ENCODE data around the gene DGKG.

The DGKG gene

DNA sequence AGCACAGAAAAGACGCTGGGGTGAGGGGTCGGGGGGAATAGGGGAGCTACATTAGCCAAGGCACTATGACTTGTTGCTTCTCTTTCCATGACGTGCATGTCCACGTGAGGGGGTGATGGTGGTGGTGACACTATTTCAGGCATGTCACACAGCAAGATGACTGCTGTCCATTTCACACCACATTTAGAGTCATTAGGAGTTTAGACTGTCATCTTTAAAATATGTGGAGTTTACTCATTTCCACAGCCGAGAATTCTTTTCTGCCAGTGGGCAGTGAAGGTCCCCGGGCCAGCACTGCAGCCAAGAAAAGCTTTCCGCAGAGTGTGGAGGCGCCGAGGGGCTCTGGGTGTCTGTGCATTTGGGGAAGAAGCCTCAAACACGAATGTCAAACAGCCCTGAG lies 954 bp upstream of the DGKG start:
- Mint-ChIP-seq H3K27ac (no peak overlapping the region), H3K36me3 (ENCODE audit: low read depth) (no peaks in the 10 kb centered on the region), H3K4me1 (peaks cover 32% of the 10 kb centered on the region), H3K4me3 (peak overlapping the region; percentile 83), H3K9me3 (no peaks in the 10 kb centered on the region), H3K27me3 (ENCODE audit: low read depth, poor library complexity) (peaks cover 64% of the 10 kb centered on the region)
- TF ChIP-seq, protein P1, sequence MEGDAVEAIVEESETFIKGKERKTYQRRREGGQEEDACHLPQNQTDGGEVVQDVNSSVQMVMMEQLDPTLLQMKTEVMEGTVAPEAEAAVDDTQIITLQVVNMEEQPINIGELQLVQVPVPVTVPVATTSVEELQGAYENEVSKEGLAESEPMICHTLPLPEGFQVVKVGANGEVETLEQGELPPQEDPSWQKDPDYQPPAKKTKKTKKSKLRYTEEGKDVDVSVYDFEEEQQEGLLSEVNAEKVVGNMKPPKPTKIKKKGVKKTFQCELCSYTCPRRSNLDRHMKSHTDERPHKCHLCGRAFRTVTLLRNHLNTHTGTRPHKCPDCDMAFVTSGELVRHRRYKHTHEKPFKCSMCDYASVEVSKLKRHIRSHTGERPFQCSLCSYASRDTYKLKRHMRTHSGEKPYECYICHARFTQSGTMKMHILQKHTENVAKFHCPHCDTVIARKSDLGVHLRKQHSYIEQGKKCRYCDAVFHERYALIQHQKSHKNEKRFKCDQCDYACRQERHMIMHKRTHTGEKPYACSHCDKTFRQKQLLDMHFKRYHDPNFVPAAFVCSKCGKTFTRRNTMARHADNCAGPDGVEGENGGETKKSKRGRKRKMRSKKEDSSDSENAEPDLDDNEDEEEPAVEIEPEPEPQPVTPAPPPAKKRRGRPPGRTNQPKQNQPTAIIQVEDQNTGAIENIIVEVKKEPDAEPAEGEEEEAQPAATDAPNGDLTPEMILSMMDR (IDR thresholded peaks at IDR 0.05) = no peak
- no peak for DNase-seq

DNA sequence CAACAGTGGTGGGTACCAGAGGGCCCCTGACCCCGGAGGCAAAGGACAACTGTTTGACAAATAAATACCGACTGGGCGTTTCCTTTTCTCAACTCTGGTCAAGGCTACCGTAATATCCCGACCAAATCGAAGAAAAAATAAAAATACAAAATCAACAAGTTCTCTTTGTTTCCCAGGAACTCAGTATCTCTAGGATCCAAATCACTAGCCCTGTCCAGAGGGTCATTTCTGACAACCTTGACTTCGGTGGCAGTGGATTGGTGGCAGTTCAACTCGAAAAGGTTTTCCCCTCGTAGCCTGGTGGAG lies 456 bp upstream of the DGKG start:
- TF ChIP-seq, protein P1 (IDR thresholded peaks at IDR 0.05) = no peak
- H3K36me3 Mint-ChIP-seq (ENCODE audit: low read depth) = no peaks in the 10 kb centered on the region
- H3K27me3 Mint-ChIP-seq (ENCODE audit: low read depth, poor library complexity) = peaks cover 64% of the 10 kb centered on the region

DNA sequence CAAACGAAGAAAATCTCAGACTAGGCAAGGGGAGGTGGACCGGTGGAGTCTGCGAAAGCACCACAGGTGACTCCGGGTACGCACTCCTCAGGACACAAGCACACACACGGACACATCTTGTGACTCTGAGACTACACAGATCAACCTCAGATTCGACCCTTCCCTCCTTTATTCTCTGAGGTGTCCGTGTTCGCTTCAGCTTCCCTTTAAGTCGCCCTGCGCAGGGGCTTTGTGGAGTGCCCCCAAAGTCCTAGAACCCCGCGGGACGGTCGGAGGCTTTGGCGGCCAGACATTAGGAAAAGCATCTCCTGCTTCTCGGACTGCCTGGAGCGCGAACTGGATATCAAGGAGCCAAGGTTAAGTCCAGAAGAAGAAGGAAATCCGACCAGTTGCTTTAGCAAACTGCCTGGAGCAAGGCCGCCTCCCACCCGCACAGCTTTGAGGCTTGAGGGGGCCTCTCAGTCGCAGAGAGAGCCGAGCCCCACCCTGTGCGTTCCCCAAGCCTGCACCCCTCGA lies 730 bp downstream of the DGKG start:
- peaks cover 64% of the 10 kb centered on the region for H3K27me3 Mint-ChIP-seq (ENCODE audit: low read depth, poor library complexity)
- peak; percentile 3 for DNase-seq

More for the DNA sequence above, 456 bp upstream of the DGKG start:
- Mint-ChIP-seq H3K9me3 (no peaks in the 10 kb centered on the region), H3K4me3 (peak overlapping the region; percentile 83), H3K4me1 (peaks cover 27% of the 10 kb centered on the region), H3K27ac (no peak overlapping the region)
- DNase-seq = no peak

DNA sequence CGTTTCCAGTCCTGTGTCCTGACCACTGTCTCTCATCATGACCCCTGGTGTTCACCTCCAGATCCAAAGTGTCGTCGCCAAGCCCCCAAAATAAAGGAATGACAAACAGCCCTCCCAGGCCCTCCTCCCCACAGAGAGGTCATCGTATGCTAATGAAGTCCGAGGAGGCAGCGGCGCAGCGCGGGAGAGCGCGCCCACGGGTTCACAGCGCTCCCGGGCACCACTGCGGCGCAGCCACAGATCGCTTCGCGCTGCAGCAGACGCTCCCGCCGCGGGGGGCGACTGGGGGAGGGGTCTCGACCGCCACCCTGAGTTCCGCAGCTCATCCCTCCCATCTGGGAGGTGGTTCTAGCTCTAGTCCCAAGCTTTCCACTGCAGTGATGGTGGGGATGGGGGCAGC lies 1.3 kb downstream of the DGKG start:
- peak; percentile 68 for DNase-seq
- TF ChIP-seq, protein P1 (IDR thresholded peaks at IDR 0.05) = no peak
- Mint-ChIP-seq H3K36me3 (ENCODE audit: low read depth) (no peaks in the 10 kb centered on the region), H3K27ac (no peak overlapping the region), H3K4me3 (peak overlapping the region; percentile 80), H3K9me3 (no peaks in the 10 kb centered on the region), H3K27me3 (ENCODE audit: low read depth, poor library complexity) (peaks cover 64% of the 10 kb centered on the region), H3K4me1 (peaks cover 18% of the 10 kb centered on the region)

More for the DNA sequence above, 730 bp downstream of the DGKG start:
- H3K27ac Mint-ChIP-seq = no peak overlapping the region
- peak overlapping the region; percentile 80 for H3K4me3 Mint-ChIP-seq
- peaks cover 18% of the 10 kb centered on the region for H3K4me1 Mint-ChIP-seq
- H3K36me3 Mint-ChIP-seq (ENCODE audit: low read depth) = no peaks in the 10 kb centered on the region
- TF ChIP-seq, protein P1 (IDR thresholded peaks at IDR 0.05) = no peak
- no peaks in the 10 kb centered on the region for H3K9me3 Mint-ChIP-seq

DNA sequence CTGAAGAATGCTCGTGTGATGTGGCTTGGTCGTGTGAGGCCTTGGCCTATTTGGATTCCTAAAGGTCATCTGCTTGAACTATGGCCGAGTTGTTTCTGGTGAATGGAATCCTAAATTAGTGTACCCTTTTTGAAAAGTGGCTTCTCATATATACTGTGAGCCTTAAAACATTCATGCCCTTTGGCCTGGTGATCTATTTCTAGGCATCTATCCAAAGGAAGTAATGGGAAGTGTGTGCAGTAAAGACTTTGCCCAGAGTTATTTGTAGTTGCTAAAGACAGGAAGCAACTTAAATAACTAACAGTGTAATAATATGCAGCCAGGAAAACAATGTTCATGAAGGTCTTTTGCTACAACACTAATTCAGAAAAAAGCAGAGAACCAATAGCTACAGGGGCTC lies 3.0 kb downstream of the DGKG start:
- no peak for DNase-seq
- Mint-ChIP-seq H3K36me3 (ENCODE audit: low read depth) (no peaks in the 10 kb centered on the region), H3K9me3 (no peaks in the 10 kb centered on the region), H3K4me3 (no peak overlapping the region), H3K4me1 (peaks cover 18% of the 10 kb centered on the region), H3K27me3 (ENCODE audit: low read depth, poor library complexity) (peaks cover 60% of the 10 kb centered on the region), H3K27ac (no peak overlapping the region)
- TF ChIP-seq, protein P1 (IDR thresholded peaks at IDR 0.05) = no peak

DNA sequence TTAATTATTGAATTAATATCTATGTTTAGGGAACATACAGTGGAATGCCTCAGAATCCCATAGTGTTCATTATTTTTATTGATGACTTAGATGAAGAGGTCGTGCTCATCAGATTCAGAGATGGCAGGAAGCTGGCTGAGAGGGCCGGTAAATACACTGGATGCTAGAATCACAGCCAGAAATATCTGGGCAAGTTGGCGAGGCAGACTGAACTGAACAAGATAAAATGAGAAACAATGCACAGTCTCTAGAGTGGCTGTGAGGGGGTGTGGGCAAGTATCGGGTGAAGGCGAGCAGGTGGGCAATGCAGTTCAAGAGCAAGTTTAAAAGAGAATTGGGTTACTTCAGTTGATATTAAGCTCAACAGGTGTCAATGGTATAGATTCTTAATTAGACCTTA lies 5.9 kb downstream of the DGKG start:
- H3K4me1 Mint-ChIP-seq = peaks cover 8% of the 10 kb centered on the region
- no peak overlapping the region for H3K27ac Mint-ChIP-seq
- TF ChIP-seq, protein P1 (IDR thresholded peaks at IDR 0.05) = no peak
- H3K27me3 Mint-ChIP-seq (ENCODE audit: low read depth, poor library complexity) = peaks cover 33% of the 10 kb centered on the region
- DNase-seq = no peak
- H3K9me3 Mint-ChIP-seq = no peaks in the 10 kb centered on the region
- no peaks in the 10 kb centered on the region for H3K36me3 Mint-ChIP-seq (ENCODE audit: low read depth)
- no peak overlapping the region for H3K4me3 Mint-ChIP-seq

Measured in nephron progenitor cell (in vitro differentiated cells).